Germinal center (tissue), 1 donor: ENCODE measurements around the gene CACNG4.
"Not testable (repeated sequence)": the region's sequence is repeated elsewhere in the genome, so short reads cannot be mapped to it uniquely, and the experiment has no call there.

Source experiments
- DNase-seq: peaks from one replicate; pipeline ENCODE4 v3.0.0; 2012; ENCODE audit warnings: mixed read lengths, low spot score

The CACNG4 gene

DNA sequence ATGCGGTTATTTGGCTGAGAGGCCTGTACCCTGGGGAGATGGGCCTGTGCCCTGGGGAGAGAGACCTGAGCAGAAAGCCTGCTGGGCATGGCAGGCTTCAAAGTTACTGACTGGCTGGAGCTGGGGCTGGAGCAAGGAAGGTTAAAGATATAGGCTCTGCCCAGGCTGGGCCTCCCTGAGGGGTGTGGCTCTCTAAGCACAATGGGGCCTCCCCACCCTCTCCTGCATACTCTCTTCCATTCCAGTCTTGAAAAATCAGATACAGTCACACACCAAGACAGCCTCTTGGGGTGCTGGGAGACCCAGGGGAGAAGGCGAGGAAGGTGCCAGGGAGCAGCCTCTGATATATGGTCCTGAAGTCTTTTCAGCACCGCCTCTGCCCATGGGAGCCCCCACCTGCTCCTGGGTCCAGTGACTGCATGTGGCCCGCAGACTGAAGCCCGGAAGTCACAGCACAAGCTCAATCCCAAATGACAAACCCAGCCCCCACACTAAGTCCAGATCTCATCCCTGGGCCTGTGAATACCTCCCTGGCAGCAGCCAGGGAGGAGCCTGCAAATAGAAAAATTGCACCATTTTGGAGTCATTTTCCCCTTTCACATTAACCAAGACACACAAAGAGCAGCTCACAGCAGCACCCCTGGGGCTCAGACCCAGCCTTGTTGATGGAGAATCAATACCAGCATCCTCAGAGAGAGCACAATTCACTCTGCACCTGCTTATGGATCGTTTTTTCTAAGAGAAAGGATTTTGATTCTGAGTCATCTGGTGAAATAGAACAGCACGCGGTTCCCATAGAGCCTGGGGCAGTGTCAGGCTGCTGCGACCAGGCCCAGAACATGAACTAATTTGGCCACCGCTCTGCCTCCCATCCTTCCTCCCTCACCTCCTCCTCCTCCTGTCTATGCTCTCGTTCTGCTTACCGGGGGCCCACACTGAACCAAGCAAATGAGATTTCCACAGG, 54.2 kb downstream of the CACNG4 start:
- no peak for DNase-seq

- no peak for DNase-seq
These were observed 55.3 kb downstream of the CACNG4 start for GRCh38 chr17:67019809-67020208.

- no peak for DNase-seq
These were observed 55.8 kb downstream of the CACNG4 start for GRCh38 chr17:67020293-67020766.

GRCh38 chr17:67021196-67021595, 56.7 kb downstream of the CACNG4 start:
- DNase-seq = no peak

- no peak for DNase-seq
These were observed 57.4 kb downstream of the CACNG4 start for GRCh38 chr17:67021743-67022450.

DNA sequence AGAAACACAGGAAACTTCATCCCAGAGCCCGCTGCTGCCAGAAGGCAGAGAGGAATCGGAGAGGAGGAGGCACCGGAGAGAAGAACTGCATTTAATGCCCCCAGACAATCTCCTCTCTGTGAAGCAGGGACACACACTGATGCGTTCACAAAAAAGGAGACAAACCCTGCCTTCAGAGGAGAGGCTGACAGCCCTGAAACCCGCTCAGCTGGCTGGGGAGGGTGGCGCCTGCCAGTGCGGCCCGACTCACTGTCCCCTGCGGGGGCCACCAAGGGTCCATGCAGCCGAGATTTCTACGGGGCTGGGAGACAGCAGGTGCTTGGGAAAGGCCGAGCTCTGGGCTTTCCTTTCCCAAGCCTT, 57.9 kb downstream of the CACNG4 start:
- no peak for DNase-seq

GRCh38 chr17:67024736-67025135, 60.2 kb downstream of the CACNG4 start:
- DNase-seq = no peak

DNA sequence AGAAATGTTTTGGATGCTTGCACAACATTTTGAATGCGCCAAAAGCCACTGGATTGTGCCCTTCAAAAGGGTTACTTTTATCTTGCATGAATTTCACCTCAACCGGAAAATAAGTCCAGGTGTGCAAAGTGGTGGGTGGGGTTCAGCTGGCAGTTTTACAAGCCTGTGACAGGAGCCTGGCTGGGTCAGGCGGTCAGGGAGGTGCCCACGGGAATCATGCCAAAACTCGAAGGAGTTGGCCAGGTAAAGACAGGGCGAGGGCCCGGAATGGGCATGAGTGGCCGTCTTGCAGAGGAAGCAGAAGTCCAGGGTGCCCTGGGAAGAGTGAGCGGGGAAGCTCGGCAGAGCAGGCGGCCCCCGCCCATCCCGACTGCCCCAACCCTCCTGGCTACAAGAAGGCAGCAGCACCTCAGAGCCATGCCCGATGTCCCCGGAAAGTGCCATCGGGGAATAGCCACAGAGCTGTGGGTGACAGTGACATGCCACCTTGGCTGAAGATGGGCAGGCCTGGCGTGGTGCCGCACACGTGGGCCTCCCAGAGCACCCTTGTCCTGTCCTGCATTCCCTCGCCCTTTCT, 60.8 kb downstream of the CACNG4 start:
- no peak for DNase-seq

DNA sequence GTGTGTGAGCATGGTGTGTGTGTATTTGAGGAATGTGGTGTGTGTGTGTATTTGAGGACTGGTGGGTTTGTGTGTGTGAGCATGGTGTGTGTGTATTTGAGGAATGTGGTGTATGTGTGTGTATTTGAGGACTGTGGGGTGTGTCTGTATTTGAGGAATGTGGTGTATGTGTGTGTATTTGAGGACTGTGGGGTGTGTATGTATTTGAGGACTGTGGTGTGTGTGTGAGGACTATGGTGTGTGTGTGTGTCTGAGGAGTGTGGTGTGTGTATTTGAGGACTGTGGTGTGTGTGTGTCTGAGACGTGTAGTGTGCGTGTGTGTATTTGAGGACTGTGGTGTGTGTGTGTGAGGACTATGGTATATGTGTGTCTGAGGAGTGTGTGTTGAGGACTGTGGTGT, 61.8 kb downstream of the CACNG4 start:
- no peak for DNase-seq

DNA sequence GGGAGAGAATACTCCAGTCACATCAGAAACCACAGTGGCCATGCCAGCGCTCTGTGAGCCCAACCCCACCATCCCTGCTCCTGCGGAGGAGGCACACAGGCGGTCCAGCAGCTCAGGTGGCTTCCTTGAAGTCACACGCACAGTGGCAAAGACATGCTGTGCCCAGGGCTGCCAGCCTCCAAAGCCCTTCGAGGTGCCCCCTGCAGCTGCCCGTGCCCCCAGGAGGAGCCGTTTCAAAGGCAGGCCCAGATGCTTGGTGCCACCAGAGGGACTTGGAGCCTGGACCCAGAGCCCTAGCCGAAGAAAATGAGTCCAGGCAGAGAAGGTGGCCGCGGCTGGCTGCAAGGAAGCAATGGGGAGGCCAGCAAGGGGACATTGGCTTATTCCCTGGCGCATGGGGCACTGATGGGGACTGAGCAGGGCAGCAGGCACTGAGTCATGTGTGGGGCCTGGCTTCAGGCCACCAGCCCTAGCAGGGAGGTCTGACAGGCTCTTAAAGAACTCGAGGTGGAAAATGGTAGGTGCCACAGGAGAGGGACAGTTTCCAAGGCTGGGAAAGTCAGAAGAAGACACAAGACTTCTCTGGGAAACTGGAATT, 62.6 kb downstream of the CACNG4 start:
- DNase-seq = no peak

DNA sequence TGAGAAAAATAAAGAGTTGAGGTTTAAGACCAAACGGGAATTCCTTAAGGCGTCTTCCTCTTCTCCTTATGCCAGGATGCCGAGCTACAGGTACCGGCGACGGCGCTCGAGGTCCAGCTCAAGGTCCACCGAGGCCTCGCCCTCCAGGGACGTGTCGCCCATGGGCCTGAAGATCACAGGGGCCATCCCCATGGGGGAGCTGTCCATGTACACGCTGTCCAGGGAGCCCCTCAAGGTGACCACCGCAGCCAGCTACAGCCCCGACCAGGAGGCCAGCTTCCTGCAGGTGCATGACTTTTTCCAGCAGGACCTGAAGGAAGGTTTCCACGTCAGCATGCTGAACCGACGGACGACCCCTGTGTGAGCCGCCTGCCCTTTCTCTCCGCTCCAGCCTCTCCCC, 66.1 kb downstream of the CACNG4 start:
- DNase-seq = no peak

GRCh38 chr17:67032382-67032781, 67.9 kb downstream of the CACNG4 start:
- no peak for DNase-seq

- no peak for DNase-seq
These were observed 68.5 kb downstream of the CACNG4 start for GRCh38 chr17:67032985-67033384.

- DNase-seq = no peak
These were observed 69.1 kb downstream of the CACNG4 start for GRCh38 chr17:67033613-67034012.

DNA sequence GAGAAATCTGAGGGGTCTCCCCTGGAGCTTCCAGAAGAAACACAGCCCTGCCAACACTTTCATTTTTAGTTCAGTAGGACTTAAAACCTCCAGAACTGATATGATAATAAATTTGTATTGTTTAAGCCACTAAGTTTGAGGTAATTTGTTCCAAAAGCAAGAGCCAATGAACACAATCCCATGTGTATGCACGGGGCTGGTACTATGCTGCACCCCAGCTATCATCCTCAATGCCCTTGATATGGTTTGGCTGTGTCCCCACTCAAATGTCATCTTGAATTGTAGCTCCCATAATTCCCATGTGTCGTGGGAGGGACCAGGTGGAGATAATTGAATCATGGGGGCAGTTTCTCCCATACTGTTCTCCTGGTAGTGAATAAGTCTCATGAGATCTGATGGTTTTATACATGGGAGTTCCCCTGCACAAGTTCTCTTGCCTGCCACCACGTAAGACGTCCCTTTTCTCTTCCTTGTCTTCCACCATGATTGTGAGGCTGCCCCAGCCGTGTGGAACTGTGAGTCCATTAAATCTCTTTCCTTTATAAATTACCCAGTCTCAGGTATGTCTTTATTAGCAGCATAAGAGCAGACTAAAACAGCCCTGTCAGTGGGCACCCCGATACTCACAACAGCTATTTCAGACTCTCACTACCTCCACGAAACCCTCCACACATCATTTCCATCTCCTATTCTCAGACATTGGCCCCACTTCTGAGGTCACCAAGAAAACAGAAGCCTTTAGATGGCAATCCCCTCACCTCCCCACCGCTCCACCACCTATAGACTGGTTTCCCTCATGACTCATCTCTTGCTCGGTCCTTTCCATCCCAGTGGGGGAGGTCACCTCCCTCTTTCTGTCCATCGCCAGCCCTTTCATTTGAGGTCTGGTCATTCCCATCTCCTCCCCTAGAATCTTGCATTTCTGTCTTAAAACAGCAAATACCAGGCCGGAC, 70.9 kb downstream of the CACNG4 start:
- no peak for DNase-seq

DNA sequence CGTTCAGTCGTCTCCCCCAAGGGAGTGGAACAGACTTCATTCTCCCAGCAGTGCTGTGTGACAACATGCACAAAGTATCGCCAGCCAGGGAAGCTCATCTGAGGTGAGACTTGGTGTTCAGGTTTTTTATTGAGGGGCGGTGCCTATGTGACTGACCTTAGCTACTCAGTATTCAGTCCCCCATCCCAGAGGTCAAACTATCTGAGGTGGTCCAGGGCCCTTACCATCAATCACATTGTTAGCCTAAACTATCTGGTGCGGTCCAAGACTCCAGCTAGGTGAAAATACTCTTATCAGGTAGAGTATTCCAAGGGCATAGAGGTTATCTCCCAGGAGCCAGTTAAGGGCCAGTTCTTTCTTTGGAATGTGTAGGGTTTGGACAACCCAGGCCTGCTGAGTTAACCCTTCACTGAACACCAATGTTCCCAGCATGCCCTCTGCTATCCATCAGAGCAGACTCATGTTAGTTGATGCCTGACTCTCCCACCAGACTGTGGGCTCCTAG, 74.4 kb downstream of the CACNG4 start:
- DNase-seq = no peak

GRCh38 chr17:67040652-67041051, 76.1 kb downstream of the CACNG4 start:
- DNase-seq = no peak

DNA sequence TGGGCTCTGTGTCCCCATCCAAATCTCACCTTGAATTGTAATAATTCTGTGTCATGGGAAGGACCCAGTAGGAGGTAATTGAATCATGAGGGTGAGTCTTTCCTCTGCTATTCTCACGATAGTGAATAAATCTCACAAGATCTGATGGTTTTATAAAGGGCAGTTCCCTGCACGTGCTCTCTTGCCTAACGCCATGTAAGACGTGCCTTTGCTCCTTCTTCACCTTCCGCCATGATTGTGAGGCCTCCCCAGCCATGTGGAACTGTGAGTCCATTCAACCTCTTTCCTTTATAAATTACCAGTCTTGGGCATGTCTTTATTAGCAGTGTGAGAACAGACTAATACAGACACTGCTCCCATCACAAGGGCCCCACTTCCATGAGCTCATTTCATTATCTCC, 76.6 kb downstream of the CACNG4 start:
- DNase-seq = not testable (repeated sequence)

- no peak for DNase-seq
These were observed 77.0 kb downstream of the CACNG4 start for GRCh38 chr17:67041531-67041930.

- no peak for DNase-seq
These were observed 77.7 kb downstream of the CACNG4 start for GRCh38 chr17:67041941-67042899.
